CD1c-positive myeloid dendritic cell (primary cell): ENCODE measurements around the gene F8.
"Not testable (repeated sequence)": the region's sequence is repeated elsewhere in the genome, so short reads cannot be mapped to it uniquely, and the experiment has no call there.

Source experiments
- DNase-seq: peaks from one replicate; pipeline ENCODE4 v3.0.0-alpha.2; 2016; ENCODE audit errors: extremely low spot score

Gene F8

GRCh38 chrX:154986826-154987575 lies 35.5 kb downstream of the F8 start:
- DNase-seq, result no peak

GRCh38 chrX:154981116-154981411 lies 41.5 kb downstream of the F8 start:
- DNase-seq, result no peak

GRCh38 chrX:154980330-154981115 lies 42.0 kb downstream of the F8 start:
- DNase-seq, result peak; percentile 76

- DNase-seq, result peak; percentile 35
Observed at GRCh38 chrX:154979629-154980028, 42.9 kb downstream of the F8 start.

DNA sequence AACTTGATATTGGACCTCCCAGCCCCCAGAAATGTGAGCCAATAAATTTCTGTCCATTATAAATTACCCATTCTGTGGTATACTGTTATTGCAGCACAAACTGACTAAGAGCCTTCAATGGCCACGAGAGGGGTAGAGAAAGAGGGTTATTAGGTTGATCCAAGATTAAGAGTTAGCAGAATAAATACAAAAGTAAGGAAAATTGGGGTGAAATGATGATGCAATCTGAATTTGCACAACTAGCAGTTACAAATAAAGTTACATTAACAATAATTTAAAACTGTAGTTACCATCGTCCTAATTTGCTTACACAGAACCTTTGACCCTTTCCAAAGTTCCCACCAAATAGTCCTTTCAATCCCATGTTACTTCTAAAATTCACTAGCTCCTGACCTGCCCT lies 54.2 kb downstream of the F8 start:
- no peak for DNase-seq

GRCh38 chrX:154967603-154968002 lies 54.9 kb downstream of the F8 start:
- no peak for DNase-seq

DNA sequence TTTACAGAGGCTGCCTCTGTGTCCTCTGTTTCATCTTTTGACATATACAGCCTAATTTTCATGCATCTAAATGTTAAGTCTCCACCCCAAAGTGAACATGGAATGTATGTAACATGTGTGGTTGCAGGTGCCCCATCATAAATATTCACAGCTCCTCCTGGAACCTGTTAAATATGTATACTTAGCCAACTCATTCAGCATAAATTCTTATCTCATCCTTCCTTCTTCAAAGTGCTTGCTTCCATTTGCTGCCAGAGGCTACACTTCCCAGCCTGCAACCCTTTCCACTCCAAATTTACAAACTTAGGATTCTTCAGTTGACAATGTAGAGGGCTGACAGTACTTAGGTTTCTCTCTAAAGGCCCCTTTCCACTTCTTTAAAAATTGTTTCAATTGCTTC lies 60.6 kb downstream of the F8 start:
- DNase-seq, result no peak

- not testable (repeated sequence) for DNase-seq
Observed at GRCh38 chrX:154955799-154956198, 66.7 kb downstream of the F8 start.

DNA sequence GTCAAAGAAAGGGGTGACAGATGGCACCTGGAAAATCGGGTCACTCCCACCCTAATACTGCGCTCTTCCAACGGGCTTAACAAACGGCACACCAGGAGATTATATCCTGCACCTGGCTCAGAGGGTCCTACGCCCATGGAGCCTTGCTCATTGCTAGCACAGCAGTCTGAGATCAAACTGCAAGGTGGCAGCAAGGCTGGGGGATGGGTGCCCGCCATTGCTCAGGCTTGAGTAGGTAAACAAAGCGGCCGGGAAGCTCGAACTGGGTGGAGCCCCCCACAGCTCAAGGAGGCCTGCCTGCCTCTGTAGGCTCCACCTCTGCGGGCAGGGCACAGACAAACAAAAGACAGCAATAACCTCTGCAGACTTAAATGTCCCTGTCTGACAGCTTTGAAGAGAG lies 83.3 kb downstream of the F8 start:
- not testable (repeated sequence) for DNase-seq

DNA sequence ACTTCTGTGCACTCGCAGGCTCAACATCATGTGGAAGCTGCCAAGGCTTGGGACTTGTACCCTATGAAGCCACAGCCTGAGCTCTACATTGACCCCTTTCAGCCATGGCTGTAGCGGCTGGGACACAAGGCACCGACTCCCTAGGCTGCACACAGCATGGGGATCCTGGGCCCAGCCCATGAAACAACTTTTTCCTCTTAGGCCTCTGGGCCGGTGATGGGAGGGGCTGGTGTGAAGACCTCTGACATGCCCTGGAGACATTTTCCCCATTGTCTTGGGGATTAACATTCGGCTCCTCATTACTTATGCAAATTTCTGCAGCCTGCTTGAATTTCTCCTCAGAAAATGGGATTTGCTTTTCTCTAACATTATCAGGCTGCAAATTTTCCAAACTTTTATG lies 97.8 kb downstream of the F8 start:
- DNase-seq, result not testable (repeated sequence)

DNA sequence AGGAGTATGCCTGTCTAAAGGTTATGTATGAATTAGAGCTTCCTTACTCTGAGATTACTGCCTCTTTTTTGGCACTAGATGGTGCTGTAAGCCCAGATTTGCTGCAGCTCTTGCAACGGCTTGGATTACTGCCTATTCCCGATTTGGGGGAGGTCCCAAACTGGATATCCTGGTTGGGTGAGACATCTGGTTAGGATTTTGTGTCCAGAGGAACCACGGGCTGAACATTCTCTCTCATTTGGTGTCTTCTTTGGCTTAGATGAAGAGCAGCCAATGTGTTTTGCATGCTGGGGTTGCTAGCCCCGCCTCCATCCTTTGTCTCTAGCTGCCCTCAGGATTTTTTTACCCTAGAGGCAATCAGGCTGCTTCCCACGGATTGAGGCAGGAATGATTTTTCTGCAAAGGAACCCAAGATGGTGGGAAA lies 104.5 kb downstream of the F8 start:
- peak; percentile 41 for DNase-seq

DNA sequence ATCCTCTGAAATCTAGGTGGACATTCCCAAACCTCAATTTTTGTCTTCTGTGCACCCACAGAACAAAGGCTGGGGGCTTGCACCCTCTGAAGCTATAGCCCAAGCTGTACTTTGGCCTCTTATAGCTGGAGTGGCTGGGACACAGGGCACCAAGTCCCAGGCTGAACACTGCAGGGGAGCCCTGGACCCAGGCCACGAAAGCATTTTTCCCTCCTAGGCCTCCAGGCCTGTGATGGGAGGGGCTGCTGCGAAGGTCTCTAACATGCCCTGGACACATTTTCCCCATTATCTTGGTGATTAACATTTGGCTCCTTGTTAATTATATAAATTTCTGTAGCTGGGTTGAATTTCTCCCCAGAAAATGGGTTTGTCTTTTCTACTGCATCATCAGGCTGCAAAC lies 108.5 kb downstream of the F8 start:
- DNase-seq, result no peak

- not testable (repeated sequence) for DNase-seq
Observed at GRCh38 chrX:154910528-154910927, 112.0 kb downstream of the F8 start.

- not testable (repeated sequence) for DNase-seq
Observed at GRCh38 chrX:154910048-154910447, 112.5 kb downstream of the F8 start.

DNA sequence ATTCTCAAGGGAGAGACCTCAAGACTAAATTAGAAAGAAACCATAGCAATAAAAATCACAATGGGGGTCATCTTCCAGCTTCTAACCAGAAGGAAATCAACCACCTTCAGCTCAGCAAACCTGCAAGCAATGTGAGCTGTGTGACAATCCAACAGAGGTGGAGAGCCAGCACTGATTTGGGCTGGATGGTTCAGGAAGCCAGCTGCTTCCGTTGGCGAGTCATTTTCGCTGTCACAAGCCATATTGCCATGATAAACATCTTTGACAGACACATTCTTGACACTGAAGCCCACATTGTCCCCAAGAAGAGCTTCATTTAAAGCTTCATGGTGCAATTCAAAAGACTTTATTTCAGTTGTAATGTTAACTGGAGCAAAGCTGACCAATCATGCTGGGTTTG lies 113.7 kb downstream of the F8 start:
- no peak for DNase-seq

DNA sequence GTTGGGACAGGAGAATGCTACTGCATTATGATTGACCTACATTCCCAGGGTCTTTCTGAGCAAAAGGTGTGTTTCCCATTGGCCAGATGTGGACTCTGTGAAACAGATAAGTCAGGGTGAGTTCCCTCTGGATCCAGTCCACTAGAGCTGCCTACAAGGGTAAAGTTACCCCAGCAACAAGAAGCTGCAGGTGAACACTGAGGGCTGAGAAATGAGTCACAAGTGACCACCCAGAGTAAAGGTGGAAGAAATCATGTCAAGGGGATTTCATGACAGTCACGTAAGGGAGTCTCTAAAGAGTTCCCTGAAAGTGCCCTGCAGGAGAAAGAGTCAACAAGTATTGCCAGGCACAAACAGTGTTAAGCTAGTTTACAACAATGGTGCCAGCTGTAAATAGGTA lies 120.1 kb downstream of the F8 start:
- DNase-seq, result no peak

DNA sequence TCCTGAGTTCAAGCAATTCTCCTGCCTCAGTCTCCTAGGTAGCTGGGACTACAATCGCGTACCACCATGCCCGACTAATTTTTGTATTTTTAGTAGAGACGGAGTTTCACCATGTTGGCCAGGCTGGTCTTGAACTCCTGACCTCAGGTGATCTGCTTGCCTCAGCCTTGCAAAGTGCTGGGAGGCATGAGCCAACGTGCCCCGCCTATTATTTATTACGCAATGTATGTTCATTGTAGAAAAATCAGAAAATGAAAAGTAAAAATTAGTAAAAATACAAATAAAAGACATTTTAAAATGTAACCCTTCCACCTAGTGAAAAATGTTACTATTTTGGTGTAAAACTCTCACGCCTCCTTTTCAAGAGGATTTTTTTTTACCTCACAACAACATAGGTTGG lies 122.2 kb downstream of the F8 start:
- no peak for DNase-seq

- no peak for DNase-seq
Observed at GRCh38 chrX:154892296-154892695, 130.2 kb downstream of the F8 start.

DNA sequence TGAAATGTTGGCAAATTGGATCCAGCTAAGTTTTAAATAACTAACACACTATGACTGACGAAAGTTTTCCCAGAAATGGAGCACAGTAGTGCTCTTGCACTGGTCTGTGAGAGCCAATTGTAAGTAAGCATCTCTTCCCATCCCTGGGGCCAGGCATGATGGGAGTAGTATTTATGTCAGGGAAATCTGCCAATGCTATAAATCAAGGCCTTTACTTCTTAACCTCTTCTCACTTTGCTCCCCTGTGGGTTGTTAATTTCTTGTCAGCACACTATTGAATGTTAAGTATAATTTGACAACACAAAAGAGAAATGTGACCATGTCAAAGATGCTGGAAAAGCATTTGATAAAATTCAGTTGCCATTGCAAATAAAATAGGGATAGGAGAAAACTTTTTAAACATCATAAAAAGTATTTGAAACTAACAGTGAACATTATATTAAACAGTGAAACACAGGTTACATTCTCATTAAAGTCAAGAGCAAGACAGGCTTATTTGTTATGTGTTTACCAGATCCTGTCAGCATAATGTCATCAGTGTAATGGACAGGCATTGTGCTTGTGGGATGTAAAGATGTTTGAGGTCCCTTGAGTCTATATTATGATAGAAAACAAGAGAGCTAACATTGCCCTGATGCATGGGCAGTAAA lies 131.4 kb downstream of the F8 start:
- no peak for DNase-seq

- DNase-seq, result not testable (repeated sequence)
Observed at GRCh38 chrX:154886789-154887221, 135.7 kb downstream of the F8 start.

- DNase-seq, result not testable (repeated sequence)
Observed at GRCh38 chrX:154886069-154886788, 136.3 kb downstream of the F8 start, which contains the start of gene F8A1. F8A1 (plus strand) TSS chrX:154886355; CDS start chrX:154886375, 20 bp downstream.

GRCh38 chrX:154885549-154885948 lies 137.0 kb downstream of the F8 start:
- not testable (repeated sequence) for DNase-seq
